Fibroblast of pulmonary artery (primary cell): ENCODE results near the gene DOHH.
A peak's percentile ranks its signal among the peaks of the same experiment; 100 is the strongest.

ENCODE experiments used
- DNase-seq: peaks from one replicate; pipeline ENCODE4 v3.0.0-alpha.2; 2010; ENCODE audit warnings: low read depth
- H3K4me3 ChIP-seq: replicated peaks from 2 replicates; pipeline ENCODE4 v1.5.1; 2011; ENCODE audit warnings: low read depth, mild to moderate bottlenecking, control low read depth, low read length, moderate library complexity
- TF ChIP-seq, protein P1 (sequence below): IDR thresholded peaks from 2 replicates; pipeline ENCODE4 v1.5.1; 2011; ENCODE audit warnings: mild to moderate bottlenecking, control low read depth, low read length, inconsistent platforms; ENCODE audit errors: missing control alignments

DOHH gene

DNA sequence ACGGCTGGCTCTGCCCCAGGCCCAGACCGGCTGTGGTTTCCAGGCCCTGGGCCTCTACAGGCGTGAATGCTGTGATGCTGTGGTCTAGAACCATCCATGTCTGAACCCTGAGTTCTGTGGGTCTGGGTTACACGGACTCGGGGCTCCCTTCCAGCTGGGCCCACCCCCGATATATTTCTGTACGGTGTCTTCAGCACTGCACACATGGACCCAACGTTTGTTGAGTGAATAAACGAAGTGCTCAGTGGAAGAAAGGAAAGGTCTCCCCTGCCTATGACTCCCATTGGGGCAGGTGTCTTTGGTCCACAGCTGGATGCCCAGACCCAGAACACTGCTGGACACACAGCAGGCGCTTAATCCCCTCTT, 45.2 kb upstream of the DOHH start:
- TF ChIP-seq, protein P1, sequence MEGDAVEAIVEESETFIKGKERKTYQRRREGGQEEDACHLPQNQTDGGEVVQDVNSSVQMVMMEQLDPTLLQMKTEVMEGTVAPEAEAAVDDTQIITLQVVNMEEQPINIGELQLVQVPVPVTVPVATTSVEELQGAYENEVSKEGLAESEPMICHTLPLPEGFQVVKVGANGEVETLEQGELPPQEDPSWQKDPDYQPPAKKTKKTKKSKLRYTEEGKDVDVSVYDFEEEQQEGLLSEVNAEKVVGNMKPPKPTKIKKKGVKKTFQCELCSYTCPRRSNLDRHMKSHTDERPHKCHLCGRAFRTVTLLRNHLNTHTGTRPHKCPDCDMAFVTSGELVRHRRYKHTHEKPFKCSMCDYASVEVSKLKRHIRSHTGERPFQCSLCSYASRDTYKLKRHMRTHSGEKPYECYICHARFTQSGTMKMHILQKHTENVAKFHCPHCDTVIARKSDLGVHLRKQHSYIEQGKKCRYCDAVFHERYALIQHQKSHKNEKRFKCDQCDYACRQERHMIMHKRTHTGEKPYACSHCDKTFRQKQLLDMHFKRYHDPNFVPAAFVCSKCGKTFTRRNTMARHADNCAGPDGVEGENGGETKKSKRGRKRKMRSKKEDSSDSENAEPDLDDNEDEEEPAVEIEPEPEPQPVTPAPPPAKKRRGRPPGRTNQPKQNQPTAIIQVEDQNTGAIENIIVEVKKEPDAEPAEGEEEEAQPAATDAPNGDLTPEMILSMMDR, result no peak
- H3K4me3 ChIP-seq, result no peak overlapping the region
- no peak for DNase-seq

DNA sequence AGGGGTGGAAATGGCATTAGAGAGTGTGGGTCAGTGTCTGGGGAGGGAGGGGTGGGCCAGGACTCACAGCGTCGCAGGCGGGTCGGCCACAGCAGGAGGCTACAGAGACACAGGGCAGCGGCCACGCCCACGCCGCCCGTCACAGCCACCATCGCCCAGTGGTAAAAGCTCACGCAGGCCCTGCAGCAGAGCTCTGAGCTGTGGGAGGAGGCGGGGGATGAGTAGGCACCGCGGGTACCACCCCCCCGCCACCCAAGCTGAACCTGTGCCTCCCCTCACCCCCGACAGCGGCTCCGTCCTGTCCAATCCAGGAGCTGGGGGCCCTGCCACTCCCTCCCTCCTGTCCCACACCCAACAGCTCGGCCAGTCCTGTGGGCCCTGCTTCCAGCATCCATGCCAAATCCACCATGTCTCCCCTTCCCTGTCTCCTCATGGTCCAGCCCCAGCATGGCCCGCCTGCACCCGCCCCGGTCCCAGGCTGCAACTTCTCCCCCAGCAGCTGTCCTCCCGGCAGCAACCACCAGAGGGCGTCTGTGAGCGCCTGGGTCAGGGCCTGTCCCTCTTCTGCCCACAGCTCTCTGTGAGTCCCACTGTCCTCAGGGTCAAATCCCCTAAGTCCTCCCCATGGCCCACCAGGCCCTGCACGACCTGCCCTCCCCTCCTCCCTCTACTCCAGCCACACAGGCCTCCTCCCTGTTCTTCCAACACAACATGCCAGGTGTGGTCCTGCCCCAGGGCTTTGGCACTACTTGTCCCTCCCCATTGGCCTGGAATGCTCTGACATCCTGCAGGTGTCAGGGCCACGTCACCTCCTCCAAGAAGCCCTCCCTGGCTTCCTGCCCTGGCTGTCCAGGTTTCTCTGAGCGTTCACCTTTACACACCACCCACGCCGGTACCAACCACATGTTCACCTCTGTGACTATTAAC, 44.5 kb upstream of the DOHH start:
- DNase-seq, result peak; percentile 58
- no peak overlapping the region for H3K4me3 ChIP-seq
- TF ChIP-seq, protein P1, result peak; percentile 89

DNA sequence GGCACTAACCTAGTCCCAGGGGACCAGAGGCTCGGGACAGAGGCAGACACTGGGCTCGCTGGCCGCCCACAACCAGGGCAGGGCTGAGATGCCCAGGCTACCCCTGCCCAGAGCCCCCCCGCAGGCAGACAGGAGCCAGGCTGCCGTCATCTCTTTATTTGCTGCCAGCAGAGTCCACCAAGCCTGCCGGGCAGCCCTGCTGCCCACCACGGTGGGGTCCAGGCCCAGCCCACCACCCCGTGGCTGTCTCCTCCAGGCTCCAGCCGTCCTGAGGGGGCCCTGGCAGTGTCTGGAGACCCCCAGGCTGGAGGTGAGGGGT, 43.5 kb upstream of the DOHH start:
- TF ChIP-seq, protein P1, result no peak
- H3K4me3 ChIP-seq, result no peak overlapping the region
- DNase-seq, result no peak

DNA sequence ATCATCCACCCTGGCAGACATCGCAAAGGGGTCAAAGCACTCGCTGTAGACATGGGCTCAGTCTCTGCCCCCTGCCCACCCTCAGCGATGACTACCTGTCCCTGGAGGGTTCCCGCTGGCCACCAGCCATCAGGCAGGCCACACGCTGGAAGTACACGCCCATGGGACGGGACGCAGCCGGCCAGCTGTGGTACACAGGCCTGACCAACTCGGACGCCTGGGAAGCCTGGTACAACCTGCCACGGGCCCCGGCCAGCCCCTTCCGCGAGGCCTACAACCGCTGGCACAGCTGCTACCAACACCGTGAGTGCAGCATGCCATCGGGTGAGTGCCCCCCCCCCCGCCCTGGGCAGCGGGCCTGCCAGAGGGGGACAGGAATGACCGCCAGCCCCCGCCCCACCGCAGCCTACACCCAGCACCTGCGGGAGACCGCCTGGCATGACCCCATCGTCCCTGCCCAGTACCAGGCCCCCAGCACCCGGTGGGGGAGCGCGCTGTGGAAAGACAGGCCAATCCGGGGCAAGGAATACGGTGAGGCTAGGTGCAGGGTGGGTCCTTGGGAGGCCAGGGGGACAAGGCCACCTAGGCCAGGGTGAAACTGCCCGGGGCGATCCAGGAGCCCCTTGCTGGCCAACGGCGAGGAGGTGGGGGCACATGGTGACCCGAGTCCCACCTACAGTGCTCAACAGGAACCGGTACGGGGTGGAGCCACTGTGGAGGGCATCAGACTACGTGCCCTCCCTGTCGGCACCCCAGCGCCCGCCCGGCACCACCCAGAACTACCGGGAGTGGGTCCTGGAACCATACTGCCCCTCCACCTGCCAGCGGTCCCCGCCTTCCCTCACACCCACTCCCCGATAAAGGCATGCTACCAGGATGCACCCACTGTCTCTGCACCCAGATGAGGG, 42.9 kb upstream of the DOHH start:
- TF ChIP-seq, protein P1, result no peak

DNA sequence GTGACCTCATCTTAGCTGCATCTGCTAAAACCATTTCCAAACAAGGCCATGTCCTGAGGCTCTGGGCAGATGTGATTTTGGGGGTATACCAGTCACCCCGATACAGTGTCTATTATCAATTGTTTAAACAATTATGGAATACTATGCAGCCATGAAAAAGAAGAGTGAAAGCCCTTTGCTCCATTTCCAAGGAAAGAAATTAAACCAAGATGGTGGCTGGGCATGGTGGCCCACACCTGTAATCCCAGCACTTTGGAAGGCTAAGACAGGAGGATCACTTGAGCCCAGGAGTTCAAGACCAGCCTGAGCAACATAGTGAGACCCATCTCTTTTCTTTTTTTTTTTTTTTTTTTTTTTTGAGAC, 39.3 kb upstream of the DOHH start:
- no peak overlapping the region for H3K4me3 ChIP-seq
- no peak for DNase-seq
- TF ChIP-seq, protein P1, result no peak

More for the DNA sequence above, 42.9 kb upstream of the DOHH start:
- H3K4me3 ChIP-seq, result no peak overlapping the region
- DNase-seq, result no peak

DNA sequence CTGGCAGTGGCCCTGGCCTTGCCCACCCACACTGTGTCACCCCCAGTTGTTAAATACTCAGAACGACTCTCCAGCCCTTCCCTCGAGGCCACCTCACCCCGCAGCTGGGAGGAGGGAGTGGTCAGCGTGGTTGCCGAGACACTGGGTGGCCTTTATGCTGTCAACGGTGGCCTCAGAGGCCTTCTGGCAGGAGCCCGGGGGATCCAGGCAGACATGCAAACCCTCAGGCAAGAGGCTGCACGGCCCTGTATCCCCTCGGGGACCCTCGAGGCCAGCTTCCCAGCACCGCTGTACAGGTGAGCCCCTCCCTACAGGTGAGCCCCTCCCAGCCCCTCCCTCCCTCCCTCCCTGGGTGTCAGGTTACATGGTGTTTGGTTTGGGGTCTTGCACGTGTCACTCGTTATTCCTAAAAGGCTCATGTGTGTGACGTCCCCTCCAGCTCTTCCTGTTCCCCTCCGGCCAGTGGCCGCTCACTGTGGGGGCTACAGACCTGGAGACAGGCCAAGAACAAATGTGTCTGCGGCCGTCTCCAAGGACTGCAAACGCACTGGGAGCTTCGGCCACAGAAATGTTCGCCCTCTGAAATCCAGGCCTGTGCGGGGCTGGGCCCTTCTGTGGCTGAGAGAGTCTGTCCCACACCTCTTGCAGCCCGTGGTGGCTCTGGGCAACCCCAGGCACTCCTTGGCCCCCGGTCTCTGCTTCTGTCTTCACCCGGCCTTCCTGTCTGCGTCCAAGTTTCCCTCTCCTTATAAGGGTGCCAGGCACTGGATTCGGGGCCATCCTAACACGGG, 38.7 kb upstream of the DOHH start, which contains the start of gene TEKTIP1:
TSS of gene TEKTIP1 (plus strand) at position 210 of the 791 bp plus-strand sequence. CDS start at position 214, 4 bp downstream.
- no peak for DNase-seq
- TF ChIP-seq, protein P1, result no peak
- H3K4me3 ChIP-seq, result no peak within 1 kb of the TSS
